B cell (primary cell): Measurements from ENCODE around the gene ABCA6.

Source experiments
- EZH2 ChIP-seq: IDR thresholded peaks from 2 replicates; pipeline ENCODE4 v1.6.1; 2012; ENCODE audit warnings: borderline replicate concordance, low read depth, mild to moderate bottlenecking, moderate library complexity, low read length; ENCODE audit not compliant: insufficient read depth, poor library complexity, severe bottlenecking
- TF ChIP-seq, protein P1 (sequence below): fragments of 200-600 bp; IDR thresholded peaks from one replicate; pipeline ENCODE4 v1.8.0; 2022; ENCODE audit warnings: antibody characterized with exemption, mild to moderate bottlenecking

DNA sequence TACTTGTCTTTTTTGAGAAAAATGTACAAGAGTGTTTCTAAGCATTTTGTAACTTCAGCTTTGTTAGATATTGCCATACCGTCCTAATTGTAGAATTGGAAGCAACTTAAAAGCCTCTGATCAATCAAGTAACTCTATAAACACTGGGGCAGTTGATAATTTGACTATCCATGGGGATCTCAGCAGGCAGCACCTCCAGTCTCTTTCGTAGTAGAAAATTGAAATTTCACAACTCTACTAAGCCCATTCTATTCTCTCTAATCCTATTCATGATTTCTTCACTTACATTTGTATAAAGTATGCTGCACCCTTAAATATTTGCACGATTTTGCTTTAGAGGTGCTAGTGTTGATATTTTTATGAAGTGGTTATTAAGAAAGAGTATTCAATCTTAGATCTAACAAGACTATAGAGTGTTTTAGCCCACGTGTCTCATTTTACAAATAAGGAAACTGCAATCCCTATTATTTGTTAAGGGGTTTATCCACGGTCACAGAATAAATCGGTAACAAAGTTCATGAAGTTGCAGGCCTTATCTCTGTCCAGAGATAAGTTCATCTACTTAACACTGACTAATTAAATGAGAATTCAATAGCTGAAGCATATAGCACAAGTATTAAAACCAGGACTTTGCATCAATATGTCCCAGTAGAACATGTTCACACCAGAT, 10.9 kb downstream of the ABCA6 start:
- TF ChIP-seq, protein P1, sequence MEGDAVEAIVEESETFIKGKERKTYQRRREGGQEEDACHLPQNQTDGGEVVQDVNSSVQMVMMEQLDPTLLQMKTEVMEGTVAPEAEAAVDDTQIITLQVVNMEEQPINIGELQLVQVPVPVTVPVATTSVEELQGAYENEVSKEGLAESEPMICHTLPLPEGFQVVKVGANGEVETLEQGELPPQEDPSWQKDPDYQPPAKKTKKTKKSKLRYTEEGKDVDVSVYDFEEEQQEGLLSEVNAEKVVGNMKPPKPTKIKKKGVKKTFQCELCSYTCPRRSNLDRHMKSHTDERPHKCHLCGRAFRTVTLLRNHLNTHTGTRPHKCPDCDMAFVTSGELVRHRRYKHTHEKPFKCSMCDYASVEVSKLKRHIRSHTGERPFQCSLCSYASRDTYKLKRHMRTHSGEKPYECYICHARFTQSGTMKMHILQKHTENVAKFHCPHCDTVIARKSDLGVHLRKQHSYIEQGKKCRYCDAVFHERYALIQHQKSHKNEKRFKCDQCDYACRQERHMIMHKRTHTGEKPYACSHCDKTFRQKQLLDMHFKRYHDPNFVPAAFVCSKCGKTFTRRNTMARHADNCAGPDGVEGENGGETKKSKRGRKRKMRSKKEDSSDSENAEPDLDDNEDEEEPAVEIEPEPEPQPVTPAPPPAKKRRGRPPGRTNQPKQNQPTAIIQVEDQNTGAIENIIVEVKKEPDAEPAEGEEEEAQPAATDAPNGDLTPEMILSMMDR: no peak
- no peak for TF ChIP-seq EZH2
